ENCODE results near the gene STRIP1. TPM values are rescaled to one million over a fixed set of nuclear protein-coding genes. Genes with fewer than 3 reads are reported as not detected.

Gene STRIP1
- total and polyA plus RNA-seq, 2 of the 8 experiments (the other 6 are each of a cell fraction or from before 2014, with no cell fraction given) = 21.3 to 45.6 TPM

GRCh38 chr1:109986054-109986444 lies 48.4 kb upstream of the STRIP1 start:
- Histone ChIP-seq H3K9ac (replicated peaks in 1 of 4; ENCODE audit: extremely low read depth in 1 of 4, low read depth in 3 of 4, low read length in 3 of 4) (peak overlapping the region in 1 of 4 experiments; percentile 53; a peak in 1 of 7 replicates), H3K27me3 (replicated peaks in 1 of 4; ENCODE audit: control insufficient read depth in 3 of 4, extremely low read depth in 1 of 4, insufficient read depth in 3 of 4, low read length in 3 of 4) (no peaks in the 10 kb centered on the region), H2BK15ac (ENCODE audit: low read length) (no peak overlapping the region), H4K8ac (ENCODE audit: extremely low read depth, insufficient read depth, low read length) (no peak overlapping the region), H2BK120ac (replicated peaks; ENCODE audit: low read depth, low read length) (no peak overlapping the region), H3K56ac (replicated peaks; ENCODE audit: insufficient read length, low read depth, low read length) (no peak overlapping the region), H3K27ac (ENCODE audit: low read depth, low read length) (no peak overlapping the region), H3K4me2 (ENCODE audit: insufficient read depth in 1 of 2, low read depth in 2 of 2, low read length in 2 of 2) (peak overlapping the region; percentile 83 to 84), H3K23ac (ENCODE audit: insufficient read length) (no peak overlapping the region), H3K23me2 (ENCODE audit: low read depth, low read length) (peaks cover 4% of the 10 kb centered on the region; the same call in 1 of the 2 replicates), H3K14ac (ENCODE audit: insufficient read length) (no peak overlapping the region), H3K36me3 (ENCODE audit: control insufficient read depth in 2 of 4, insufficient read depth in 4 of 4, low read length in 3 of 4) (peaks cover 0 to 7% (median 2%) of the 10 kb centered on the region in 4 experiments; a peak in 2 of 8 replicates), H4K91ac (replicated peaks; ENCODE audit: insufficient read length, low read length) (no peak overlapping the region), H3K9me3 (ENCODE audit: insufficient read depth in 2 of 2, low read depth in 1 of 2, low read length in 1 of 2) (no peaks in the 10 kb centered on the region), H4K5ac (ENCODE audit: insufficient read length, low read depth, low read length) (no peak overlapping the region), H3K79me2 (ENCODE audit: control insufficient read depth in 1 of 2, insufficient read depth in 2 of 2, low read length in 2 of 2) (peaks cover 3 to 59% of the 10 kb centered on the region in 2 experiments; a peak in 3 of 4 replicates), H4K20me1 (replicated peaks in 1 of 2; ENCODE audit: control insufficient read depth in 1 of 2, insufficient read depth in 2 of 2, low read length in 2 of 2) (peaks cover 10% of the 10 kb centered on the region in 2 experiments), H2AK5ac (ENCODE audit: low read depth, low read length) (no peak overlapping the region), H2AFZ (ENCODE audit: low read length) (no peak overlapping the region), H3K18ac (ENCODE audit: extremely low read depth, low read length) (no peak overlapping the region), H2BK5ac (ENCODE audit: low read depth, low read length) (no peak overlapping the region), H2BK12ac (ENCODE audit: low read depth, low read length) (no peak overlapping the region), H2BK20ac (ENCODE audit: low read length) (no peak overlapping the region), H3K79me1 (ENCODE audit: low read depth, low read length) (no peaks in the 10 kb centered on the region), H3K4me1 (replicated peaks in 1 of 4; ENCODE audit: control insufficient read depth in 3 of 4, insufficient read depth in 4 of 4, low read length in 3 of 4) (peaks cover 4 to 12% (median 11%) of the 10 kb centered on the region in 4 experiments; a peak in 6 of 7 replicates), H3K4ac (replicated peaks; ENCODE audit: insufficient read length, low read depth, low read length) (no peak overlapping the region), H3K4me3 (ENCODE audit: extremely low read depth in 1 of 4, insufficient read depth in 2 of 4, low read depth in 3 of 4, low read length in 4 of 4) (peak overlapping the region in 3 of 4 experiments; percentile 40 to 82 (median 78); a peak in 5 of 8 replicates)
- ChIA-PET POLR2A (ENCODE audit: partially characterized antibody) (interaction anchor here (0.8 to 4.3 kb wide), 11 partner anchors 11 to 342 kb away, joined by 3 to 19 read pairs (median 8); no protein-coding TSS in a partner anchor), CTCF (ENCODE audit: partially characterized antibody) (interaction anchor here (0.8 to 18.1 kb wide), 8 partner anchors 9 to 204 kb away, joined by 3 to 700 read pairs (median 22); no protein-coding TSS in a partner anchor)
- WGBS, 2 experiments (ENCODE audit: extremely low coverage in 1 of 2, insufficient coverage in 1 of 2, insufficient read length in 1 of 2, insufficient replicate concordance in 2 of 2, low coverage in 1 of 2, low lambda C conversion rate in 2 of 2, missing lambda C conversion rate in 1 of 2) = 97% methylated on average over 3 of the region's 3 CpGs; no CpG with 5 or more reads in 1 of the 2 experiments
- TF ChIP-seq FOSL1 (IDR thresholded peaks at IDR 0.05; ENCODE audit: insufficient read depth, low read depth, low read length) (no peak), NANOG (IDR thresholded peaks at IDR 0.05; ENCODE audit: insufficient read depth, low read depth, low read length, poor library complexity, severe bottlenecking) (no peak), CHD2 (IDR thresholded peaks at IDR 0.05; ENCODE audit: low read length) (no peak), PHF8 (conservative IDR thresholded peaks at IDR 0.05; ENCODE audit: low read depth, low read length) (no peak), ASH2L (IDR thresholded peaks at IDR 0.05; ENCODE audit: low read length) (no peak), USF2 (IDR thresholded peaks at IDR 0.05; ENCODE audit: low read length) (no peak), KDM1A (IDR thresholded peaks at IDR 0.05; ENCODE audit: borderline replicate concordance, low read length) (no peak)
- FAIRE-seq (no peak), DNase-seq (ENCODE audit: low read depth in 1 of 2, low spot score in 2 of 2) (no peak)
